Measurements from ENCODE around the gene ZMYND8. TPM values are rescaled to one million over a fixed set of nuclear protein-coding genes. Genes with fewer than 3 reads are reported as not detected.
"Not testable (repeated sequence)": the region's sequence is repeated elsewhere in the genome, so short reads cannot be mapped to it uniquely, and the experiment has no call there.

ZMYND8 gene
- polyA plus RNA-seq, 3 donors = 1.4 to 13.8 (median 5.8) TPM

GRCh38 chr20:47178277-47178676, 178.2 kb downstream of the ZMYND8 start:
- Mint-ChIP-seq H3K36me3 (no peaks in the 10 kb centered on the region), H3K27me3 (ENCODE audit: low read depth in 3 of 3) (peaks cover 0 to 17% (median 8%) of the 10 kb centered on the region in 3 donors), H3K9me3 (peaks cover 0 to 7% (median 0%) of the 10 kb centered on the region in 7 donors), H3K4me3 (no peak overlapping the region), H3K4me1 (peaks cover 3% of the 10 kb centered on the region), H3K27ac (no peak overlapping the region)
- intact Hi-C loops (cut with micrococcal nuclease) = loop anchor here in 1 of 2 donors (10.0 kb wide), 1 partner anchor 423 kb away; no protein-coding TSS in a partner anchor
- H3K36me3 ChIP-seq (replicated peaks in 1 of 2; ENCODE audit: control insufficient read depth in 1 of 2, insufficient read depth in 2 of 2, low read length in 2 of 2) = no peaks in the 10 kb centered on the region
- H3K9me3 ChIP-seq (replicated peaks in 1 of 2; ENCODE audit: control insufficient read depth in 1 of 2, insufficient read depth in 1 of 2, low read length in 2 of 2) = no peaks in the 10 kb centered on the region
- H3K27me3 ChIP-seq (ENCODE audit: control insufficient read depth in 2 of 2, insufficient read depth in 2 of 2, low read length in 2 of 2) = no peaks in the 10 kb centered on the region
- 92% methylated on average over 2 of the region's 3 CpGs for WGBS (ENCODE audit: insufficient coverage)
- H3K4me3 ChIP-seq (replicated peaks in 1 of 3; ENCODE audit: low read depth in 2 of 3, low read length in 3 of 3) = no peak overlapping the region
- H3K79me2 ChIP-seq (ENCODE audit: insufficient read depth, low read length) = no peaks in the 10 kb centered on the region
- no peaks in the 10 kb centered on the region for H3K4me1 ChIP-seq (ENCODE audit: control insufficient read depth in 1 of 2, insufficient read depth in 2 of 2, low read length in 2 of 2)
- H3K27ac ChIP-seq (ENCODE audit: low read depth in 1 of 2, low read length in 2 of 2) = no peak overlapping the region
- no peak for TF ChIP-seq CTCF (IDR thresholded peaks at IDR 0.05)
- H4K20me1 ChIP-seq (ENCODE audit: insufficient read depth, low read length) = no peaks in the 10 kb centered on the region
- H2AFZ ChIP-seq (ENCODE audit: insufficient read depth, low read depth, low read length, poor library complexity, severe bottlenecking) = no peak overlapping the region
- no peak for DNase-seq
- H3K9ac ChIP-seq (ENCODE audit: insufficient read depth, low read length, poor library complexity, severe bottlenecking) = no peak overlapping the region
- H3K4me2 ChIP-seq (replicated peaks; ENCODE audit: extremely low read depth, low read length, poor library complexity, severe bottlenecking) = no peak overlapping the region

- WGBS (ENCODE audit: insufficient coverage) = 53% methylated on average over 2 of the region's 5 CpGs
Observed at GRCh38 chr20:47176217-47176616, 180.3 kb downstream of the ZMYND8 start.

More at GRCh38 chr20:47176217-47176616, 180.3 kb downstream of the ZMYND8 start:
- not testable (repeated sequence) for H3K79me2 ChIP-seq (ENCODE audit: insufficient read depth, low read length); H3K27ac Mint-ChIP-seq; H3K4me1 Mint-ChIP-seq; H3K9ac ChIP-seq (ENCODE audit: insufficient read depth, low read length, poor library complexity, severe bottlenecking); H4K20me1 ChIP-seq (ENCODE audit: insufficient read depth, low read length); H3K27ac ChIP-seq (ENCODE audit: low read depth in 1 of 2, low read length in 2 of 2); H3K4me2 ChIP-seq (replicated peaks; ENCODE audit: extremely low read depth, low read length, poor library complexity, severe bottlenecking); H3K36me3 ChIP-seq (replicated peaks in 1 of 2; ENCODE audit: control insufficient read depth in 1 of 2, insufficient read depth in 2 of 2, low read length in 2 of 2); H3K4me3 Mint-ChIP-seq; DNase-seq; H3K36me3 Mint-ChIP-seq; H3K4me1 ChIP-seq (ENCODE audit: control insufficient read depth in 1 of 2, insufficient read depth in 2 of 2, low read length in 2 of 2); H2AFZ ChIP-seq (ENCODE audit: insufficient read depth, low read depth, low read length, poor library complexity, severe bottlenecking); H3K27me3 ChIP-seq (ENCODE audit: control insufficient read depth in 2 of 2, insufficient read depth in 2 of 2, low read length in 2 of 2); H3K9me3 ChIP-seq (replicated peaks in 1 of 2; ENCODE audit: control insufficient read depth in 1 of 2, insufficient read depth in 1 of 2, low read length in 2 of 2); H3K4me3 ChIP-seq (replicated peaks in 1 of 3; ENCODE audit: low read depth in 2 of 3, low read length in 3 of 3); H3K9me3 Mint-ChIP-seq
- H3K27me3 Mint-ChIP-seq (ENCODE audit: low read depth in 3 of 3) = peaks cover 0 to 22% (median 9%) of the 10 kb centered on the region in 3 donors
- intact Hi-C loops (cut with micrococcal nuclease) = loop anchor here in 1 of 2 donors (10.0 kb wide), 1 partner anchor 421 kb away; no protein-coding TSS in a partner anchor

Measured in CD14-positive monocyte (primary cell).